Neural crest cell (in vitro differentiated cells): ENCODE results near the gene LDLR. TPM values are rescaled to one million over a fixed set of nuclear protein-coding genes. Genes with fewer than 3 reads are reported as not detected.
A peak's percentile ranks its signal among the peaks of the same experiment; 100 is the strongest.
"Not testable (repeated sequence)": the region's sequence is repeated elsewhere in the genome, so short reads cannot be mapped to it uniquely, and the experiment has no call there.

ENCODE experiments used
- DNase-seq: peaks from one replicate; pipeline ENCODE4 v3.0.0; 2021; ENCODE audit warnings: low read depth, mixed read lengths, low spot score
- H3K27ac Mint-ChIP-seq: one replicate; pipeline ENCODE4 v1.8.0; 2021; ENCODE audit warnings: mild to moderate bottlenecking, mixed read lengths; ENCODE audit not compliant: unreplicated experiment
- H3K27me3 Mint-ChIP-seq: 2 replicates; pipeline ENCODE4 v1.8.0; 2021; ENCODE audit warnings: low read depth, mild to moderate bottlenecking, mixed read lengths
- H3K36me3 Mint-ChIP-seq: 2 replicates; pipeline ENCODE4 v1.8.0; 2021; ENCODE audit warnings: low read depth, mild to moderate bottlenecking, mixed read lengths
- H3K4me1 Mint-ChIP-seq: 2 replicates; pipeline ENCODE4 v1.8.0; 2021; ENCODE audit warnings: mixed read lengths
- H3K4me3 Mint-ChIP-seq: one replicate; pipeline ENCODE4 v1.8.0; 2021; ENCODE audit warnings: mild to moderate bottlenecking, mixed read lengths
- H3K9me3 Mint-ChIP-seq: 2 replicates; pipeline ENCODE4 v1.8.0; 2021; ENCODE audit warnings: mixed read lengths
- total RNA-seq: library from RNA; stranded (reverse); gene quantifications from 2 replicates; pipeline ENCODE4 v1.2.1, GENCODE V29; 2021
- TF ChIP-seq, protein P1 (sequence below): fragments of 200-600 bp; sonication (generic); conservative IDR thresholded peaks from 2 replicates; pipeline ENCODE4 v1.5.0; 2021; ENCODE audit warnings: antibody characterized with exemption, mild to moderate bottlenecking

The LDLR gene
- total RNA-seq, 1 donor from 2014 or later: 152 TPM

DNA sequence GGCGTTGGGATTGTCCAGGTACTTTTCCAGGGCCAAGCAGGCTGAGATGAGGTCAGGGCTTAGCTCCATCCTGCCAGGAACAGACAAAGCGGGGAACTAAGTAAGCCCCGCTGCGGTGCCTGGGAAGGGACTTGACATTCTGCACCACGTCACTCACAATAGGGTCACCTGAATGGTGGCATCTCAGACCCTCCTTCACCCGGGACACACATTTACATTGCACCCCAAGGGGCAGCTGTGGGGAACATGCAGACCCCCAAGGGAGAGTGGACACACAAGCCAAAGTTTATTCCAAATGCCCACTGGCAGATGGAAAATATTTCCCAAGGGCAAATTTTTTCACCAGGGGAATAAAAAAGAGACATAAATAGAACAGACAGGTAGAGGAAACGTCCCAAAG is 86.7 kb downstream of the LDLR start:
- no peak overlapping the region for H3K4me3 Mint-ChIP-seq
- H3K4me1 Mint-ChIP-seq: no peaks in the 10 kb centered on the region
- TF ChIP-seq, protein P1, sequence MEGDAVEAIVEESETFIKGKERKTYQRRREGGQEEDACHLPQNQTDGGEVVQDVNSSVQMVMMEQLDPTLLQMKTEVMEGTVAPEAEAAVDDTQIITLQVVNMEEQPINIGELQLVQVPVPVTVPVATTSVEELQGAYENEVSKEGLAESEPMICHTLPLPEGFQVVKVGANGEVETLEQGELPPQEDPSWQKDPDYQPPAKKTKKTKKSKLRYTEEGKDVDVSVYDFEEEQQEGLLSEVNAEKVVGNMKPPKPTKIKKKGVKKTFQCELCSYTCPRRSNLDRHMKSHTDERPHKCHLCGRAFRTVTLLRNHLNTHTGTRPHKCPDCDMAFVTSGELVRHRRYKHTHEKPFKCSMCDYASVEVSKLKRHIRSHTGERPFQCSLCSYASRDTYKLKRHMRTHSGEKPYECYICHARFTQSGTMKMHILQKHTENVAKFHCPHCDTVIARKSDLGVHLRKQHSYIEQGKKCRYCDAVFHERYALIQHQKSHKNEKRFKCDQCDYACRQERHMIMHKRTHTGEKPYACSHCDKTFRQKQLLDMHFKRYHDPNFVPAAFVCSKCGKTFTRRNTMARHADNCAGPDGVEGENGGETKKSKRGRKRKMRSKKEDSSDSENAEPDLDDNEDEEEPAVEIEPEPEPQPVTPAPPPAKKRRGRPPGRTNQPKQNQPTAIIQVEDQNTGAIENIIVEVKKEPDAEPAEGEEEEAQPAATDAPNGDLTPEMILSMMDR: no peak
- DNase-seq: no peak
- no peaks in the 10 kb centered on the region for H3K9me3 Mint-ChIP-seq
- no peaks in the 10 kb centered on the region for H3K27me3 Mint-ChIP-seq
- H3K36me3 Mint-ChIP-seq: peaks cover 7% of the 10 kb centered on the region
- no peak overlapping the region for H3K27ac Mint-ChIP-seq

DNA sequence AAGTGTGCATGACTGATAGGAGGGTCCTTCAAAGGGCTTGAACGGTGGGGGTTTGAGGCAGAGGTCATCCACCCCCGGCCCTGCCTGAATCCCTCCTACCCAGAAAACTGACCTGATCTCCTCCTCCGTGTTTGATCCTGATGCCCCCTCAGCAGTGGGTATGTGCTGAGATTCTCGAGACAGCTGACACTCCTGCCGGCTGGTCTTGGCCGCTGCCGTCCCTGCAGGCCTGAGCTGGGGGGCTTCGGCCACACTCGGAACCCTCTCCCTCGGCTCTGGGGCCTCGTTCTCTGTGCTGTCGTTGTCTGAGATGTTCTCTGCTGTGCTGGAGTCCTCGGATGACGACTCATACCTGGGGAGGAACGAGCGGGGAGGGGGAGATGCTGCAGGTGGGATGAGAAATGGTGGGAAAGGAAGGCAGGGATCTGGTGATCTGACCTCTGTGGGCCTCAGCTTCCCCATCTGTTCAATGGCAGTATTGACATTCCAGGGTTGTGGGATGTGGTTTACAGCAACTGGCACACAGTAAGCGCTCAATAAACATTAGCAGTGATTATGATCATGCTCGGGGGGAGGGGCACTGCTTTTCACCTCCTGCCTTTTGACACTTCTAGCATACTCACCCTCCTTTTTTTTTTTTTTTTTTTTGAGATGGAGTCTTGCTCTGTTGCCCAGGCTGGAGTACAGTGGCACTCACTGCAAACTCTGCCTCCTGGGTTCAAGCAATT is 87.4 kb downstream of the LDLR start:
- Mint-ChIP-seq H3K4me3 (no peak overlapping the region), H3K9me3 (no peaks in the 10 kb centered on the region), H3K36me3 (peaks cover 7% of the 10 kb centered on the region), H3K27ac (no peak overlapping the region), H3K4me1 (no peaks in the 10 kb centered on the region), H3K27me3 (no peaks in the 10 kb centered on the region)
- TF ChIP-seq, protein P1: no peak
- no peak for DNase-seq

DNA sequence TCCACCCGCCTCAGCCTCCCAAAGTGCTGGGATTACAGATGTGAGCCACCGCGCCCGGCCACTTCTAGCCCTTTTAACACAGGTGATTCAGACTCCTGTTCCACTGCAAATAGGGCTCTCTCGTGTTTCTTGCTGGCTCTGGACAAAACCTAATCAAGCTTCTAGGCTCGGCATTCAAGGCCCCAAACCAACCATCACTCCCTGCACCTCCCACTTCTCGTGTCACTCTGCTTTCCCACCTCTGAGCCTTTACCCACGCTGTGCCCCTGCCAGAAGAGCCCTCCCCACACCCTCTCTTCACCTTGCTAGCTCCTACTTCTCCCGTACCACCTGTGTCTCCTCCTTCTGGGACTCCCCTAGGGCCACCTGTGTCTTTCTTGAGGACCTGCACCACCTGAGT is 88.3 kb downstream of the LDLR start:
- Mint-ChIP-seq H3K9me3 (no peaks in the 10 kb centered on the region), H3K4me1 (no peaks in the 10 kb centered on the region), H3K27me3 (no peaks in the 10 kb centered on the region), H3K36me3 (peaks cover 7% of the 10 kb centered on the region), H3K27ac (no peak overlapping the region), H3K4me3 (no peak overlapping the region)
- DNase-seq: no peak
- TF ChIP-seq, protein P1: no peak

DNA sequence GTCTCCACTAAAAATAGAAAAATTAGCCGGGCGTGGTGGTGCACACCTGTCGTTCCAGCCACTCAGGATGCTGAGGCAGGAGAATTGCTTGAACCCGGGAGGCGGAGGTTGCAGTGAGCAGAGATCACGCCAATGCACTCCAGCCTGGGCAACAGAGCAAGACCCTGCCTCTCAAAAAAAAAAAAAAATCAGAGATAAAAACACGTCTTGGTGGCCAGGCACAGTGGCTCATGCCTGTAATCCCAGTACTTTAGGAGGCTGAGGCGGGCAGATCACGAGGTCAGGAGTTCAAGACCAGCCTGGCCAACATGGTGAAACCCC is 89.8 kb downstream of the LDLR start:
- not testable (repeated sequence) for H3K27me3 Mint-ChIP-seq, H3K27ac Mint-ChIP-seq, H3K4me3 Mint-ChIP-seq, H3K4me1 Mint-ChIP-seq, DNase-seq, H3K9me3 Mint-ChIP-seq
- peaks cover 12% of the 10 kb centered on the region for H3K36me3 Mint-ChIP-seq

DNA sequence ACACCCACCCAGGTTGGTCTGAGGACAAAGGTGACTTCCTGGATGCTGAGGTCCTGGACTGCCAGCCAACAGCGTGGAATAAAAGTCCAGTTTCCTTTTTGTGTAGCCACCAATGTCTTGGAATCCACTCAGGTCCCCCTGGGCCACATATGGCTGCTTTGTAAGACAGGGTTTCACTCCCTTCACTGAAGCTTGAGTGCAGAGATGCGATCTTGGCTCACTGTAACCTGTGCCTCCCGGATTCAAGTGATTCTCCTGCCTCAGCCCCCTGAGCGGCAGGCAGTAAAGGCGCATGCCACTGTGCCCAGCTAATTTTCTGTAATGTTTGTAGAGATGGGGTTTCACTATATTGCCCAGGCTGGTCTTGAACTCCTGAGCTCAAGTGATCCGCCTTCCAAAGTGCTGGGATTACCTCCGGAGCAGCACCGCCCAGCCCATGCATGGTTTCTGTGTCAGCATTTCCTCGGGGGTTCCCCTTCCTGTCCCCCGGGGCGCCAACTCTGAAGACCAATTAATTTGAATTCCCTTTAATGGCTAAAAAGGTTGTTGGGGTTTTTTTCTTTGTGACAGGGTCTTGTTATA is 90.5 kb downstream of the LDLR start:
- no peak overlapping the region for H3K4me3 Mint-ChIP-seq
- peaks cover 9% of the 10 kb centered on the region for H3K36me3 Mint-ChIP-seq
- no peak for DNase-seq
- no peaks in the 10 kb centered on the region for H3K27me3 Mint-ChIP-seq
- no peak overlapping the region for H3K27ac Mint-ChIP-seq
- H3K4me1 Mint-ChIP-seq: no peaks in the 10 kb centered on the region
- TF ChIP-seq, protein P1: no peak
- H3K9me3 Mint-ChIP-seq: peaks cover 4% of the 10 kb centered on the region

DNA sequence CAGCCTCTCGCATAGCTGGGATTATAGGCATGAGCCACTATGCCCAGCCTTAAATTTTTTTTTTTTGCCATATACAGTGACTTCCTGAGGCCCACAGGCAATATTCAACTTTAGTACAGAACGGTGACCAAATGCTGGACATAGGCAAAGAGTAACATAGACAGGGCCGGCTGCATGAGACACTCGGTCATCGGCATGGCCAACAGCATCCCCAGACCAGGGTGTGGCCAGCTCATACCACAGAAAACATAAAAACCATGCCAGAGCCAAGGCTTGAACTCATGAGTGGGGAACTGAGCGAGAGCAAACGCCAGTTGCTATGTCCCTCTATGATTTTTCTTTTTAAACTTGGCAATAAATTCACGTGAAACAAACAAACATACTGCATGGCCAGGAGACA is 91.1 kb downstream of the LDLR start:
- peaks cover 9% of the 10 kb centered on the region for H3K36me3 Mint-ChIP-seq
- H3K4me1 Mint-ChIP-seq: no peaks in the 10 kb centered on the region
- TF ChIP-seq, protein P1: no peak
- peak overlapping the region; percentile 8 for H3K27ac Mint-ChIP-seq
- peaks cover 4% of the 10 kb centered on the region for H3K9me3 Mint-ChIP-seq
- H3K4me3 Mint-ChIP-seq: no peak overlapping the region
- DNase-seq: no peak
- H3K27me3 Mint-ChIP-seq: no peaks in the 10 kb centered on the region

DNA sequence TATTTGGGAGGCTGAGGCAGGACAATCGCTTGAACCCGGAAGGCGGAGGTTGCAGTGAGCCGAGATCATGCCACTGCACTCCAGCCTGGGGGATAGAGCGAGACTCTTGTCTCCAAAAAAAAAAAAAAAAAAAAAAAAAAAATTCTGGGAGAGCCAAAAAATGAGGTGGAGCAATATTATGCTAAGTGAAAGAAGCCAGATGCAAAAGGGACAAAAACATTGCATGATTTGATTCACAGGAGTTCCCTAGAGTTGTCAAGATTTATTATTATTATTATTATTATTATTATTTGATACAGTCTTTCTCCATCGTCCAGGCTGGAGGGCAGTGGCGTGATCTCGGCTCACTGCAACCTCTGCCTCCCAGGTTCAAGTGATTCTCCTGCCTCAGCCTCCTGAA is 91.7 kb downstream of the LDLR start:
- not testable (repeated sequence) for H3K4me3 Mint-ChIP-seq, H3K4me1 Mint-ChIP-seq, H3K27me3 Mint-ChIP-seq, H3K36me3 Mint-ChIP-seq, DNase-seq, H3K27ac Mint-ChIP-seq, H3K9me3 Mint-ChIP-seq
